ENCODE data around the gene GALNT7.

- TF ChIP-seq CTCF (IDR thresholded peaks at IDR 0.05), result no peak
- no peak for TF ChIP-seq RAD21 (IDR thresholded peaks at IDR 0.05; ENCODE audit: low read length)
- no peak for TF ChIP-seq YY1 (IDR thresholded peaks at IDR 0.05; ENCODE audit: low read depth)
- no peak for TF ChIP-seq REST (IDR thresholded peaks at IDR 0.05; ENCODE audit: low read depth, low read length)
These were observed 96.1 kb downstream of the GALNT7 start for GRCh38 chr4:173264684-173265185.
